G401.6 (cell line): ENCODE measurements around the gene NAT16.
A peak's percentile ranks its signal among the peaks of the same experiment; 100 is the strongest.
"Not testable (repeated sequence)": the region's sequence is repeated elsewhere in the genome, so short reads cannot be mapped to it uniquely, and the experiment has no call there.

ENCODE experiments used
- FAIRE-seq: peaks from 2 replicates; lab custom pipeline; 2012; peaks lifted over from hg19 to GRCh38; lab: Jason Lieb, UNC

NAT16 gene

GRCh38 chr7:101180130-101180755, at the start of gene NAT16:
Gene NAT16 (minus strand): TSS chr7:101180293. CDS start chr7:101174807, 5,486 bp downstream.
- no peak for FAIRE-seq

DNA sequence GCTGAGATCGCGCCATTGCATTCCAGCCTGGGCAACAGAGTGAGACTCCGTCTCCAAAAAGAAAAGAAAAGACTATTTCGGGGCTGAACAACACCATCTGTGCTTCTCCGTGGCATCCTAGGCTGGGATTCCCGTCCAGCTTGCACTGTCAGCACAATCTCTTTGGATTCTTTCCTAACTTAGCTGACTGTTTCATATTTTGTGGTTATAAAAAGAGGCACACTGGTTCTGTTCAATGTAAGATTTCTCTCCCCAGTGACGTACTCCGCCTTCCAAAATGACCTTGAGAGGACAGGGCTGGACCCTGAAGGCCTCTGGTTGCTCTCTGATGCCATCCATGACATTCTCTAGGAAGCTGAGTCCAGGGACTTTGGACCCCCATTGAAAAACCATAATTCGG, 46.6 kb upstream of the NAT16 start:
- FAIRE-seq = no peak

DNA sequence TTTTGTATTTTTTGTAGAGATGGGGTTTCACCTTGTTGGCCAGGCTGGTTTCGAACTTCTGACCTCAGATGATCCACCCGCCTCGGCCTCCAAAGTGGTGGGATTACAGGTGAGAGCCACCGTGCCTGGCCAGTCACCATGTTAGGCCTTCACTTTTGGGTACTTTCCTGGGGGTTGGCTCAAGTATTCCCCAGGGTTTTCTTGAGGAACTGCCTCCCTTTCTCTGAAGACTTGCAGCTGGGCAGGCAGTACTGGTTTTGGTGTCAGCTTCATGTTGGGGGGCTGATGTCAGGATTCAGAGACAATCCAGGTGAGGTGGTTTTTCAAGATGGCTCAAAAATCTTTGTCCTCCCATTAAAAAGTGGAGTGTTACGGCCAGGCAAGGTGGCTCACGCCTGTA, 45.6 kb upstream of the NAT16 start:
- FAIRE-seq = no peak

DNA sequence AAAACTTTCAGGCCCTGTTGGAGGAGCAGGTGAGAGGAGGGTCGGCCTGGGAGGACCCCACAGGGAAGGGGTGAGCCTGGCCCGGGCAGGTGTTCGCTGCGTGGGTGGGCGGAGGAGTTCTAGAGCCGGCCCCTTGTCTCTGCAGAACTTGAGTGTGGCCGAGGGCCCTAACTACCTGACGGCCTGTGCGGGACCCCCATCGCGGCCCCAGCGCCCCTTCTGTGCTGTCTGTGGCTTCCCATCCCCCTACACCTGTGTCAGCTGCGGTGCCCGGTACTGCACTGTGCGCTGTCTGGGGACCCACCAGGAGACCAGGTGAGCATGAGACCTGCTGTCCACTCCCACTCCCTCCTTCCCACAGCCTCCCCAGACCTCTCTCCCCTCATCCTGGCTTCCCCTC, 43.4 kb upstream of the NAT16 start:
- no peak for FAIRE-seq

GRCh38 chr7:101222275-101222830, 42.3 kb upstream of the NAT16 start:
- FAIRE-seq = no peak

GRCh38 chr7:101220295-101220694, 40.2 kb upstream of the NAT16 start:
- FAIRE-seq = no peak

GRCh38 chr7:101218236-101219125, 38.4 kb upstream of the NAT16 start:
- FAIRE-seq = no peak

- peak; percentile 98 for FAIRE-seq
Observed at GRCh38 chr7:101217388-101218235, 37.5 kb upstream of the NAT16 start, which contains the start of the genes PLOD3 and ZNHIT1. Gene PLOD3 (minus strand): TSS chr7:101217581. CDS start chr7:101217274, 307 bp downstream. Gene ZNHIT1 (plus strand): TSS chr7:101218165. CDS start chr7:101218196, 31 bp downstream.

- FAIRE-seq = no peak
Observed at GRCh38 chr7:101216860-101217387, 36.8 kb upstream of the NAT16 start.

- FAIRE-seq = no peak
Observed at GRCh38 chr7:101216001-101216859, 36.1 kb upstream of the NAT16 start.

GRCh38 chr7:101212014-101212413, 31.9 kb upstream of the NAT16 start:
- FAIRE-seq = no peak

- FAIRE-seq = no peak
Observed at GRCh38 chr7:101211501-101211900, 31.4 kb upstream of the NAT16 start.

DNA sequence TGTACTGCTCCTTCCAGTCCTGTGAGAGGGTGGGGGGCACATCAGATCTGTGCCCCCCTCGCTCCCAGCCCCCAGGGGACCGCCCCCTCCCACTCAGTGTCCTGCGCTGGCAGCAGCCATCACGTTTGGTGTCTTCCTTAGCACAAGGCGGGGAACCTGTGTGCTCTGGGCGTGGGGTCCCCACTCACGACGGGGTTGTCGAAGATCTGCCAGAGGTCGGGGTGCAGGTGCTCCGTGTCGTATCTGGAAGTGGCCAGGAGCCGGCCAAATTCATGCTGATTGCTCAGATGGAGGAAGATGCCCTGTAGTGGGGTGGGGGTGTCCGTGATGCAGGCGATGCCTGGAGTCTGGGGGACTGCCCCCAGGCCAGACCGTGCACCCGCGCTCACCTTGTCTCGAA, 30.1 kb upstream of the NAT16 start:
- no peak for FAIRE-seq

GRCh38 chr7:101208794-101209193, 28.7 kb upstream of the NAT16 start:
- no peak for FAIRE-seq

DNA sequence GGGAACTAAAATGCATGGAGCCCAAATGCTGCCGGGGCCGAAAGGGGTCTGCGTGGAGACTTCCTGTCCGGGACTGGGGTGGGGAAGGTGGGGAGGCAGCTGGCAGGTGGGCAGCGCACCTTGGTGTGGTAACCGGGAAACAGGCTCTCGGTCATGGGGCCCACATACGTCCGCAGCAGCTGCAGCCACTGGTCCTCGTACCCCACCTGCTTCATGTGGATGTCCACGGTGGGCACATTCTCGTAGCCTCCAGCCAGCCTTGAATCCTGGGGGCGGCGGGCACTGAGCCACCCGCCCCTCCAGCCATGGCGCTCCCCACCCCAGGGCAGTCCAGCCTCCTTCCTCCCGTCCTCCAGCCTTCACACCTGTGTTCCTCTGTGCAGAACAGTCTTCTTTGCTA, 27.4 kb upstream of the NAT16 start:
- no peak for FAIRE-seq

DNA sequence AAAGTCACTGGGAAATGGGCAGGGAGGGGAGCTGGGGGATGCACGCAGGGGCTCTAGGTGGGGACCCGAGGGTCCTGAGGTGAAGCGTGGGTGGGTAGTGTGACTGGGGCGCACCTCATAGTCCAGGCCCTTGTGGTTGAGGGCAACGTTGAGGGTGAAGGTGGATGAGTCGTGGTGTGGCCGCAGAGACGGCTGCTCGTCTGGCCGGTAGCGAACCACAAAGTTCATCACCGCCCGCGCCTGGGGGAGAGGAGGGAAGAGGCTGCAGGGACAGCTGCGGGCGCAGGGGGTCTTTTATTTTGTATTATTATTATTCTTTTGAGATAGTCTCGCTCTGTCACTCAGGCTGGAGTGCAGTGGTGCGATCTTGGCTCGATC, 26.6 kb upstream of the NAT16 start:
- no peak for FAIRE-seq

DNA sequence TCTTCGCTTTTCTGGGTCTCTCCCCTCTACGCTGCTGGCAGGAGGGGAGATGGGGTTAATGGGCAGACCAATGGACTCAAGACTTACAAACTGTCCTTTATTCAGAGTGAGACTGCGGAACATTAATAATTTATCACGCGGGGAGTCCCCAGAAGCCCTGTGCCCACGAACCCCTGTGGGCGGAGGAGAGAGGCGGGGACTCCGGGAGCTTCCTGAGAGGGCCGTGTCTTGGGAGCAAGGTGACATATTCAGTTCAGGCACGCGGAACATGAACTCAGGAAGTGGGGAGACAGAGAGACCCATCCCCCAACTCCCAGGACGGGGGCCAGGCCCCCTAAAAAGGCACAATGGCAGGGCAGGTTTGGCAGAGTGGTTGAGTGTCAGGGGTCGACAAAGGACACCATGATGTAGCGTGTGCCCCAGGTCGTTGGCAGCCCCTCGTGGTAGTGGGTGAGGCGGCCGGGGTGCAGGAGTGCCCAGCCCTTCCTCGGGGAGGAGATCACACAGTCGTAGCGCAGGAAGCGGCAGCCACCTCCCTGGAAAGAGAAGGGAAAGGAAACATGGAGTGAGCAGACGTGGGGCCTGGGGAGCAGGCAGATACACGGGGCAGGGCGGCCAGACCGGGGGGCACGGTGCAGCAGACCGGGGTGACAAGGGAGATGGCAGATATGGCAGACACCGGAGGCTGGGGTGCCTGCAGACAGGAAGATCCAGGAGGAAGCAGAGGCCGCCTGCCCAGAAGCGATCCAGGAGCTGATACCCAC, 26.0 kb upstream of the NAT16 start:
- FAIRE-seq = no peak

- FAIRE-seq = not testable (repeated sequence)
Observed at GRCh38 chr7:101203740-101204738, 23.9 kb upstream of the NAT16 start.

DNA sequence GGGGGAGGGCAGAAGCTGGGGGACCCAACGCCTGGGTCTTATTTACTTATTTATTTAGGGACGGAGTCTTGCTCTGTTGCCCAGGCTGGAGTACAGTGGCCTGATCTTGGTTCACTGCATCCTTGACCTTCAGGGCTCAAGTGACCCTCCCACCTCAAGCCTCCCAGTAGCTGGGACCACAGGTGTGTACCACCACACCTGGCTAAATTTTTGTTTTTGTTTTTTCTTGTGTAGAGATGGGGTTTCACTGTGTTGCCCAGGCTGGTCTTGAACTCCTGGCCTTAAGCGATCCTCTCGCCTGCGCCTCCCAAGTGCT, 22.5 kb upstream of the NAT16 start:
- FAIRE-seq = no peak
